Measurements from ENCODE around the gene SLC35A3.
A peak's percentile ranks its signal among the peaks of the same experiment; 100 is the strongest.
"Not testable (repeated sequence)": the region's sequence is repeated elsewhere in the genome, so short reads cannot be mapped to it uniquely, and the experiment has no call there.

Gene SLC35A3

GRCh38 chr1:100035214-100035613, 65.4 kb downstream of the SLC35A3 start:
- no peak for DNase-seq (ENCODE audit: low read depth)

GRCh38 chr1:100036718-100037655, 67.2 kb downstream of the SLC35A3 start:
- DNase-seq (ENCODE audit: low read depth) = peak; percentile 70

GRCh38 chr1:100037656-100037926, 67.8 kb downstream of the SLC35A3 start:
- no peak for DNase-seq (ENCODE audit: low read depth)

- peak; percentile 77 for DNase-seq (ENCODE audit: low read depth)
Measured at GRCh38 chr1:100037927-100038659, 68.3 kb downstream of the SLC35A3 start.

- peak; percentile 72 for DNase-seq (ENCODE audit: low read depth)
Measured at GRCh38 chr1:100038660-100039287, 69.0 kb downstream of the SLC35A3 start.

- DNase-seq (ENCODE audit: low read depth) = no peak
Measured at GRCh38 chr1:100039591-100039990, 69.8 kb downstream of the SLC35A3 start.

GRCh38 chr1:100045206-100045605, 75.4 kb downstream of the SLC35A3 start:
- DNase-seq (ENCODE audit: low read depth) = no peak

GRCh38 chr1:100047235-100047708, 77.5 kb downstream of the SLC35A3 start:
- not testable (repeated sequence) for DNase-seq (ENCODE audit: low read depth)

GRCh38 chr1:100050139-100050538, 80.3 kb downstream of the SLC35A3 start:
- no peak for DNase-seq (ENCODE audit: low read depth)

GRCh38 chr1:100051401-100051800, 81.6 kb downstream of the SLC35A3 start:
- no peak for DNase-seq (ENCODE audit: low read depth)

- peak; percentile 25 for DNase-seq (ENCODE audit: low read depth)
Measured at GRCh38 chr1:100051893-100052292, 82.1 kb downstream of the SLC35A3 start.

GRCh38 chr1:100053119-100053518, 83.3 kb downstream of the SLC35A3 start:
- no peak for DNase-seq (ENCODE audit: low read depth)

GRCh38 chr1:100053727-100054126, 83.9 kb downstream of the SLC35A3 start:
- DNase-seq (ENCODE audit: low read depth) = no peak

GRCh38 chr1:100061681-100062080, 91.9 kb downstream of the SLC35A3 start:
- no peak for DNase-seq (ENCODE audit: low read depth)

- no peak for DNase-seq (ENCODE audit: low read depth)
Measured at GRCh38 chr1:100065183-100065968, 95.6 kb downstream of the SLC35A3 start.

GRCh38 chr1:100065969-100066227, 96.1 kb downstream of the SLC35A3 start:
- no peak for DNase-seq (ENCODE audit: low read depth)

GRCh38 chr1:100070201-100070939, 100.6 kb downstream of the SLC35A3 start:
- DNase-seq (ENCODE audit: low read depth) = no peak

GRCh38 chr1:100073531-100073930, 103.7 kb downstream of the SLC35A3 start:
- no peak for DNase-seq (ENCODE audit: low read depth)

- peak; percentile 21 for DNase-seq (ENCODE audit: low read depth)
Measured at GRCh38 chr1:100074604-100075395, 105.0 kb downstream of the SLC35A3 start.

GRCh38 chr1:100075773-100076172, 106.0 kb downstream of the SLC35A3 start:
- DNase-seq (ENCODE audit: low read depth) = peak; percentile 13

GRCh38 chr1:100076319-100076718, 106.5 kb downstream of the SLC35A3 start:
- DNase-seq (ENCODE audit: low read depth) = no peak
